Endothelial cell of umbilical vein (primary cell): ENCODE measurements around the gene MVK. TPM values are rescaled to one million over a fixed set of nuclear protein-coding genes. Genes with fewer than 3 reads are reported as not detected.

ENCODE experiments used
- BruUV-seq: library from RNA; stranded (reverse); fragments of 400-500 nt; replicated peaks from 2 replicates; lab custom pipeline; 2021; lab: Mats Ljungman, UMichigan
- CTCF ChIA-PET: fragments of 300-600, 350-600 bp; sonication (Branson Sonifier 250); formaldehyde crosslinking; loops from one replicate; lab custom pipeline; 2021; ENCODE audit warnings: antibody characterized with exemption, inconsistent platforms; lab: Charles Lee
- POLR2A ChIA-PET: fragments of 300-600, 350-600 bp; sonication (Branson Sonifier 250); formaldehyde crosslinking; loops from one replicate; lab custom pipeline; 2021; ENCODE audit warnings: antibody characterized with exemption, inconsistent platforms; lab: Charles Lee
- DNase-seq: peaks from one replicate; pipeline ENCODE4 v3.0.0-alpha.2; 2011; ENCODE audit warnings: low read depth, low spot score
- FAIRE-seq: peaks from 2 replicates; lab custom pipeline; 2011; peaks lifted over from hg19 to GRCh38; lab: Jason Lieb, UNC
- H2AFZ ChIP-seq: 2 replicates; pipeline ENCODE4 v1.6.0; 2012; ENCODE audit warnings: low read depth, low read length, control low read depth, inconsistent platforms
- H3K27ac ChIP-seq: 2 replicates; pipeline ENCODE4 v1.5.1; 2011; ENCODE audit warnings: low read depth, mild to moderate bottlenecking, control low read depth, low read length, moderate library complexity; ENCODE audit not compliant: insufficient read depth
- H3K27me3 ChIP-seq, 2 experiments: 2 replicates each; pipeline versions ENCODE4 v1.6.0 to v1.6.1; 2011; ENCODE audit warnings: low read length in 2 of 2, mixed read lengths in 1 of 2; ENCODE audit not compliant: control insufficient read depth in 2 of 2, insufficient read depth in 2 of 2
- H3K36me3 ChIP-seq, 2 experiments: 2 replicates in 1 of 2; 3 replicates in 1 of 2; pipeline ENCODE4 v1.5.1; 2011; ENCODE audit warnings: low read length in 2 of 2, mild to moderate bottlenecking in 1 of 2, moderate library complexity in 1 of 2; ENCODE audit not compliant: control insufficient read depth in 2 of 2, insufficient read depth in 2 of 2; ENCODE audit errors: extremely low read depth in 1 of 2
- H3K4me1 ChIP-seq: 3 replicates; pipeline ENCODE4 v1.5.1; 2011; ENCODE audit warnings: mild to moderate bottlenecking, low read length; ENCODE audit not compliant: control insufficient read depth, insufficient read depth; ENCODE audit errors: extremely low read depth
- H3K4me2 ChIP-seq: 2 replicates; pipeline ENCODE4 v1.6.1; 2011; ENCODE audit warnings: low read length, control low read depth, mixed read lengths; ENCODE audit not compliant: insufficient read depth
- H3K4me3 ChIP-seq, 3 experiments: fragments of 200-600 bp in 1 of 3; sonication (generic), shearing (Covaris generic) in 1 of 3; replicated peaks in 1 of 3; 2 replicates each; pipeline ENCODE4 v1.5.1; 2011 to 2016; ENCODE audit warnings: control low read depth in 3 of 3, low read length in 3 of 3, mild to moderate bottlenecking in 2 of 3, inconsistent platforms in 1 of 3, low read depth in 1 of 3, moderate library complexity in 1 of 3; ENCODE audit not compliant: insufficient read depth in 1 of 3
- H3K79me2 ChIP-seq: 2 replicates; pipeline ENCODE4 v1.6.0; 2012; ENCODE audit warnings: low read length, inconsistent platforms; ENCODE audit not compliant: control insufficient read depth, insufficient read depth
- H3K9ac ChIP-seq: replicated peaks from 2 replicates; pipeline ENCODE3; 2011; ENCODE audit warnings: low read length, control low read depth; ENCODE audit not compliant: insufficient read depth; ENCODE audit errors: extremely low read depth
- H3K9me1 ChIP-seq: replicated peaks from 3 replicates; pipeline ENCODE4 v1.6.0; 2011; ENCODE audit warnings: mild to moderate bottlenecking, low read length; ENCODE audit not compliant: control insufficient read depth, insufficient read depth; ENCODE audit errors: extremely low read depth
- H3K9me3 ChIP-seq: replicated peaks from 2 replicates; pipeline ENCODE4 v1.5.1; 2012; ENCODE audit warnings: low read length, inconsistent platforms; ENCODE audit not compliant: control insufficient read depth, insufficient read depth
- H4K20me1 ChIP-seq: replicated peaks from 2 replicates; pipeline ENCODE3; 2011; ENCODE audit warnings: mild to moderate bottlenecking, low read length; ENCODE audit not compliant: control insufficient read depth, insufficient read depth; ENCODE audit errors: extremely low read depth
- EZH2 ChIP-seq: IDR thresholded peaks from 2 replicates; pipeline ENCODE4 v1.6.1; 2012; ENCODE audit warnings: borderline replicate concordance, low read depth, mild to moderate bottlenecking, moderate library complexity, low read length, inconsistent platforms; ENCODE audit not compliant: severe bottlenecking
- FOS ChIP-seq: IDR thresholded peaks from 2 replicates; pipeline ENCODE4 v1.6.1; 2011; ENCODE audit warnings: mild to moderate bottlenecking, low read length, moderate library complexity, borderline replicate concordance; ENCODE audit not compliant: insufficient read depth
- GATA2 ChIP-seq: IDR thresholded peaks from 2 replicates; pipeline ENCODE4 v1.7.0; 2011; ENCODE audit warnings: low read depth, mild to moderate bottlenecking, moderate library complexity, mixed read lengths, low read length; ENCODE audit not compliant: insufficient read length, insufficient read depth
- JUN ChIP-seq: IDR thresholded peaks from 2 replicates; pipeline ENCODE4 v1.6.1; 2011; ENCODE audit warnings: borderline replicate concordance, low read depth; ENCODE audit not compliant: insufficient read length, insufficient read depth
- MYC ChIP-seq: IDR thresholded peaks from one replicate; pipeline ENCODE4 v1.6.1; 2011; ENCODE audit warnings: mild to moderate bottlenecking, low read depth, low read length
- POLR2A ChIP-seq: IDR thresholded peaks from 2 replicates; pipeline ENCODE4 v1.6.1; 2012; ENCODE audit warnings: low read depth, mild to moderate bottlenecking, control low read depth, low read length
- POLR2AphosphoS5 ChIP-seq: IDR thresholded peaks from 2 replicates; pipeline ENCODE4 v1.6.1; 2012; ENCODE audit warnings: low read depth, mild to moderate bottlenecking, control low read depth, low read length, moderate library complexity; ENCODE audit not compliant: insufficient read depth
- dilution Hi-C: fragments of 300-500 bp; cut with MboI; formaldehyde crosslinking; loops from one replicate; pipeline ENCODE4 v1.15.0; 2019; ENCODE audit warnings: low sequenced_read_pairs; ENCODE audit not compliant: extremely low pct_ligation_motif_present
- intact Hi-C: fragments of 100-400 bp; cut with micrococcal nuclease; formaldehyde crosslinking; loops from one replicate; pipeline ENCODE4 v1.10.0; 2022
- polyA plus RNA-seq, 4 experiments: library from polyadenylated mRNA; depleted of rRNA in 3 of 4; stranded (reverse) in 3 of 4; unstranded in 1 of 4; fragments of >200 nt; gene quantifications; 2 replicates each; pipeline versions ENCODE4 v1.2.1 to v1.2.3, GENCODE V29; 2011 to 2012; ENCODE audit warnings: missing spikeins in 1 of 4
- total RNA-seq: library from RNA; stranded (reverse); gene quantifications from 2 replicates; pipeline ENCODE4 v1.2.3, GENCODE V29; 2021
- TF ChIP-seq, protein P1 (sequence below), 2 donors: IDR thresholded peaks; 1 replicate in 1 of 2; 2 replicates in 1 of 2; pipeline ENCODE4 v1.5.1; 2011; ENCODE audit warnings: low read length in 2 of 2, mild to moderate bottlenecking in 2 of 2, moderate library complexity in 2 of 2, control low read depth in 1 of 2, inconsistent platforms in 1 of 2, low read depth in 1 of 2; ENCODE audit not compliant: insufficient read depth in 1 of 2; ENCODE audit errors: extremely low read depth in 1 of 2
- TF ChIP-seq, protein P2 (sequence below): IDR thresholded peaks from 2 replicates; pipeline ENCODE4 v1.6.1; 2011; ENCODE audit not compliant: insufficient read depth, insufficient read length

MVK gene
- total and polyA plus RNA-seq, 2 donors (not counting 3 experiments of a cell fraction or from before 2014, with no cell fraction given): 32.6 to 42.6 TPM

DNA sequence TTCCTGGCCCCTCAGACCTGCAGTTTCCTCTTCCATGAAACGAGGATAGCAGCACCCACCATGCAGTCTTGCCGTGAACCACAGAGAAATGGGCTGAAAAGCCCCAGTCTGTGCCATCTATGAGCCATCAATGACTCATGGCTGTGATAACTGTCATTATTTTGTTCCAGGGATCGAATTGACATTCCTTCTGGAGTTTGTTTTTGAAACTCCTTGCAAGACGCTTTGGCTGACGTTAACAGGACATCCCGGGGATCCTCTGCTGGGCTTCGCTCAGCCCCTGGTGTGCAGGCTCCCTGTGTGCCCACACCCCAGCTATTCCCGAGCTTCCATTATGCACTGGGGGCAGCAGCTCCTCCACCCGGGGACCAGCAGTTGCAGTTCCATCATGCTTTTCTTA, 34.1 kb upstream of the MVK start:
- Histone ChIP-seq H3K4me1 (peaks cover 13% of the 10 kb centered on the region), H3K9me3 (no peaks in the 10 kb centered on the region), H4K20me1 (no peaks in the 10 kb centered on the region), H3K27me3 (no peaks in the 10 kb centered on the region), H3K4me3 (no peak overlapping the region), H3K9ac (no peak overlapping the region), H3K79me2 (no peaks in the 10 kb centered on the region), H3K36me3 (no peaks in the 10 kb centered on the region), H3K27ac (no peak overlapping the region), H2AFZ (peak overlapping the region; percentile 64), H3K9me1 (no peaks in the 10 kb centered on the region), H3K4me2 (peak overlapping the region; percentile 45)
- peak; percentile 44 for DNase-seq
- dilution Hi-C loops (no loop called here), intact Hi-C loops (no loop called here)
- TF ChIP-seq GATA2 (peak; percentile 21), POLR2AphosphoS5 (no peak), MYC (no peak), FOS (peak; percentile 83), POLR2A (no peak), JUN (peak; percentile 58)
- ChIA-PET CTCF (interaction anchor here (0.7 to 2.4 kb wide), 5 partner anchors 10 to 236 kb away, joined by 3 to 10 read pairs (median 5); no protein-coding TSS in a partner anchor), POLR2A (no interaction called here)
- peak; percentile 93 for FAIRE-seq
- BruUV-seq: no TSS peak

DNA sequence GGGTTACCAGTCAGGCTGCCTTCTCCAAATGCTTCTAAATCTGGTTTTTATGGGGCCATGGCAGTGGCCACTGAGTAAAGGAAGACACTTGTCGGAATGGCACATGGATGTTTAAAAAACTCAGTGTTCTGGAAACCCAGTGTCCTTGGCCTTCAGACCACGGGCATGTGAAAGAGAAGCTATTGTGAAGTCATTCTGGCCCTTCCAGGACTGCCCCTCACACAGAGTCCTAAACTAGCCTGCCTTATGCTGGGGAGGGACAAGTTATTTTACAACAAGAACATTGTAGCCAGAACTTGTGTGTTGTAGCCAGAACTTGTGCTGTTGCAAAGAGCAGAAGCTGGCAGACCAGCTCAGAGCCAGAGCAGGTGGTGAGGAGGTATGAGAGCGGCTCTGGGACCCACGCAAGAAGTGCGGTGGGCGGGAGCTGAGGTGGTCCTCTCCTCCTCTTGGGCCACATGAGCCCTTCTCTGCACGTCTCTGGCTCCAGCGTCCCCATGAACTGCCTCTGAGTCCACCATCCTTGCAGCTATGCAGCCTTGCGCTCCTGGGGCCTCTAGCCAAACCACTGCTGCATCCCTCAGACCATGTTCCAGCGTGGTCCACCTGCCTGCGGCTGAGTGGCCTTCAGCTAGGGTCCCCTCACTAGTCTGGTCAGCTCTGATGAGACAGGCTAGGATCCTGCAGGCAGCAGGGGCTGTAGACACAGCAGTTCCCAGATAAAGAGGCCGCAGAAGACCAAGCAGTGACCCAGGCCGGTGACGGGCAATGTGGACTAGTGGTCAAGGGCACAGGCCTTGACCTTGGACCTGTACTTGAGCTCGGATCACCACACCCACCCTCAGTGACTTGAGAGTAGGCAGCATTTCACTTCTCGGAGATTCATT, 32.8 kb upstream of the MVK start:
- intact Hi-C loops: no loop called here
- Histone ChIP-seq H3K4me1 (peaks cover 21% of the 10 kb centered on the region), H3K79me2 (no peaks in the 10 kb centered on the region), H4K20me1 (no peaks in the 10 kb centered on the region), H3K4me3 (no peak overlapping the region), H2AFZ (no peak overlapping the region), H3K27me3 (no peaks in the 10 kb centered on the region), H3K4me2 (no peak overlapping the region), H3K27ac (no peak overlapping the region), H3K9ac (no peak overlapping the region), H3K9me3 (no peaks in the 10 kb centered on the region), H3K36me3 (no peaks in the 10 kb centered on the region), H3K9me1 (no peaks in the 10 kb centered on the region)
- no peak for DNase-seq
- BruUV-seq: no TSS peak
- dilution Hi-C loops: no loop called here
- FAIRE-seq: no peak
- CTCF ChIA-PET: interaction anchor here (0.7 to 2.4 kb wide), 5 partner anchors 20 to 234 kb away, joined by 3 to 10 read pairs (median 3); no protein-coding TSS in a partner anchor
- TF ChIP-seq, protein P1, sequence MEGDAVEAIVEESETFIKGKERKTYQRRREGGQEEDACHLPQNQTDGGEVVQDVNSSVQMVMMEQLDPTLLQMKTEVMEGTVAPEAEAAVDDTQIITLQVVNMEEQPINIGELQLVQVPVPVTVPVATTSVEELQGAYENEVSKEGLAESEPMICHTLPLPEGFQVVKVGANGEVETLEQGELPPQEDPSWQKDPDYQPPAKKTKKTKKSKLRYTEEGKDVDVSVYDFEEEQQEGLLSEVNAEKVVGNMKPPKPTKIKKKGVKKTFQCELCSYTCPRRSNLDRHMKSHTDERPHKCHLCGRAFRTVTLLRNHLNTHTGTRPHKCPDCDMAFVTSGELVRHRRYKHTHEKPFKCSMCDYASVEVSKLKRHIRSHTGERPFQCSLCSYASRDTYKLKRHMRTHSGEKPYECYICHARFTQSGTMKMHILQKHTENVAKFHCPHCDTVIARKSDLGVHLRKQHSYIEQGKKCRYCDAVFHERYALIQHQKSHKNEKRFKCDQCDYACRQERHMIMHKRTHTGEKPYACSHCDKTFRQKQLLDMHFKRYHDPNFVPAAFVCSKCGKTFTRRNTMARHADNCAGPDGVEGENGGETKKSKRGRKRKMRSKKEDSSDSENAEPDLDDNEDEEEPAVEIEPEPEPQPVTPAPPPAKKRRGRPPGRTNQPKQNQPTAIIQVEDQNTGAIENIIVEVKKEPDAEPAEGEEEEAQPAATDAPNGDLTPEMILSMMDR (IDR thresholded peaks at IDR 0.05; ENCODE audit: extremely low read depth in 1 of 2, insufficient read depth in 1 of 2, low read depth in 1 of 2, low read length in 2 of 2): no peak
- no peak for TF ChIP-seq POLR2AphosphoS5
- TF ChIP-seq, protein P2, sequence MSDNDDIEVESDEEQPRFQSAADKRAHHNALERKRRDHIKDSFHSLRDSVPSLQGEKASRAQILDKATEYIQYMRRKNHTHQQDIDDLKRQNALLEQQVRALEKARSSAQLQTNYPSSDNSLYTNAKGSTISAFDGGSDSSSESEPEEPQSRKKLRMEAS: no peak
- TF ChIP-seq EZH2: no peak
- TF ChIP-seq MYC: no peak
- no peak for TF ChIP-seq FOS
- TF ChIP-seq POLR2A: no peak
- no peak for TF ChIP-seq JUN
- TF ChIP-seq GATA2: no peak
- POLR2A ChIA-PET: no interaction called here
